HK-2 (cell line): ENCODE measurements around the gene ALDOA.
A peak's percentile ranks its signal among the peaks of the same experiment; 100 is the strongest.
"Not testable (repeated sequence)": the region's sequence is repeated elsewhere in the genome, so short reads cannot be mapped to it uniquely, and the experiment has no call there.

Source experiments
- DNase-seq: peaks from one replicate; pipeline ENCODE4 v3.0.0-alpha.2; 2018; ENCODE audit not compliant: unreplicated experiment

ALDOA gene

DNA sequence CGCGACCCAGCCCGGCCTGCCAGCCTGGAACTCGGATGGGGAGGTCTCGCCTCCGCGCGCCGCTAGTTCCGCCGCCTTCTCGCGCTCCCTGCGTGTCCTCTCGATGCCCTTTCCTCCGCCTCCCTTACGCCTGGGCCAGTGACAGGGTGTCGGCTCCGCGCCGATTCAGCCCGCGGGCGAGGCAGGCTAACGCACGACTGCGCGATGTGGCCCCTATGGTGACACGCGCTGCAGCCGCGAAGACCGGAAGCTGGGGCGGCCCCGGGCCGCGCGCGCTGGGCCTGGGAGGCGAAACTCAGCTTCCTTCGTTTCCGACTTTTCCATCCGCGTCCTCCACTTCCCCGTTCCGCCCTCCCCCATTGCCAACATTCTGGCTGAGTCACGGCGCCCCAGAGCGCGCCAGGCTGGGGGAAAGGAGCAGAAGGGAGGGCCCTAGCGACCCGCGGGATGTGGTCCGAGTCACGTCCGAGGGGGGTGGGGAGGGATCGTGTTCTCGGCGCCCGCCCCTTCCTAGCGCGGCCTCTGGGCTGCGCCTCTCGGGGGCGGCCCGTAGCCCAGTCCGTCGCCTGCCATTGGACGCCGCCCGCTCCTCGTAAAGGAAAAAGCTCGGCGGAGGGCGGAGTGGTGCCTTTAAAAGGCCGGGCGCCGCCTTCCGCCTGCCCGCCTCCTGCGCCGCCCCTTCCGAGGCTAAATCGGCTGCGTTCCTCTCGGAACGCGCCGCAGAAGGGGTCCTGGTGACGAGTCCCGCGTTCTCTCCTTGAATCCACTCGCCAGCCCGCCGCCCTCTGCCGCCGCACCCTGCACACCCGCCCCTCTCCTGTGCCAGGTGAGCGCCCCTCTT lies at the start of gene ALDOA:
Gene ALDOA, plus strand, starts transcription at position 659 of the 841 bp plus-strand sequence. CDS start 1,138 bp downstream, outside the sequence.
- DNase-seq = peak; percentile 97

GRCh38 chr16:30016555-30017276 lies 48.8 kb upstream of the ALDOA start:
- no peak for DNase-seq

GRCh38 chr16:30017277-30017656 lies 48.3 kb upstream of the ALDOA start:
- no peak for DNase-seq

DNA sequence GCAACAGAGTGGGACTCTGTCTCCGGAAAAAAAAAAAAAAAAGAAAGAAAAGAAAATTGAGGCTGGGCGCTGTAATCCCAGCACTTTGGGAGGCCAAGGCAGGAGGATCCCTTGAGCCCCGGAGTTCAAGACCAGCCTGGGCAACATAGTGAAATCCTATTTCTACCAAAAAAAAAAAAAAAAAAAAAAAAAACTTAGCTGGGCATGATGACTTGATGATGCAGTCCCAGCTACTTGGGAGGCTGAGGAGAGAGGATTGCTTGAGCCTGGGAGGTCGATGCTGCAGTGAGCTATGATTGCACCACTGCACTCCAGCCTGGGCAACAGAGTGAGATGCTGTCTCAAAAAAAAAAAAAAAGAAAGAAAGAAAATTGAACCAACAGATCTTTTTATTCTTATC lies 47.6 kb upstream of the ALDOA start:
- DNase-seq = not testable (repeated sequence)

DNA sequence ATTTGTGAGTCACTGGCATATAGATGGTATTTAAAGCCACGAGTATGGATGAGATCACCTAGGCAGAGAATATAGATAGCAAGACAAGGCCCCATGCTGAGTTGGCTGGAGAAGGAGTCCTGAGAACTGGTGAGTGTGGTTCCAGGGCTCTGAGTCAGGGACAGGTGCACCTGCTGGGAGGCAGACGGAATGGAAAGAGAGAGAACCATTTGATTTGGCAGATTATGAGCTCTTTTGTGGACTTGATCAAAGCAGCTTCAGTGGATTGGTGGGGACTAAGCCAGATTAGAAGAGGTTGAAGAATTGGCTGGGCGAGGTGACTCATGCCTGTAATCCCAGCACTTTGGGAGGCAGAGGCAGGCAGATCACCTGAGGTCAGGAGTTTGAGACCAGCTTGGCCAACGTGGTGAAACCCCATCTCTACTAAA lies 46.8 kb upstream of the ALDOA start:
- DNase-seq = no peak

- no peak for DNase-seq
Observed at GRCh38 chr16:30022887-30023286, 42.7 kb upstream of the ALDOA start, which contains the start of gene C16orf92. C16orf92 (plus strand) TSS chr16:30023198; CDS start chr16:30023341, 143 bp downstream.

- no peak for DNase-seq
Observed at GRCh38 chr16:30023586-30023985, 42.0 kb upstream of the ALDOA start.

GRCh38 chr16:30024451-30024850 lies 41.1 kb upstream of the ALDOA start:
- DNase-seq = no peak

DNA sequence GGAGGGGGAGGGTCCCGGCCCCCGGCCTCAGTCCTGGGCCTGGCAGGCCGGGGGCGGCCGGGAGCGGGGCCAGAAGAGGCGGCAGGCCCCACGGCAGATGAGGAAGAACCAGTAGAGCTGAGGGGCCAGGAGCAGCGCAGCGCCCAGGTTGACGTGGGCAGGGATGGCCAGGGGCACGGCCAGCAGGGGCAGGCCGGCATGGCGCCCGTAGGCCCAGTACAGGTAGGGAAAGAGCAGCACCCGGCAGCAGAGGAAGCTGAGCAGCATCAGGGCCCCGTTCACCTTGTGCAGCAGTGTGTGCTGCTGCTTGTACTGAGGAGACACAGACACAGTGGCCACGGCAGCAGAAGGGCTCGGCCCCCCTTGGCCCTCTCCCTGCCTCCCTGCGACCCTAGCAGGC lies 40.4 kb upstream of the ALDOA start:
- DNase-seq = no peak

DNA sequence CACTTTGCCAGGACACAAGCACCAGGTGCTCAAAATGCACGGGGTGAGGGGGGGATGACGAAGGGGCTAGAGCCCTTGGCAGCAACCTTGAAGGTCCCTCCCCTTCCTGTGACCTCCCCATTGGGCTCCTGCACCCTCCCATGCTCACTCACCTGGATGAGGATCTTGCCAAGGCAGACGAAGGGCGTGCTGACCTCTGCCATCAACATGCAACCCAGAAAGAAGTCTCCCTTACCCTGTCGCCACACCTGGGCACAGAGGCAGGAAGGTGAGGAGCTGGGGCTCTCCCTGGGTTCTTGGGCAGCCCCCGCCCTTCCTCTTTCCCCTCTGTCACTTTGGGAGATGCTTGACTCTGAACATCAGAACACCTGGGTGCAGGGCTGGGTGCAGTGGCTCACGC lies 40.0 kb upstream of the ALDOA start:
- DNase-seq = no peak

DNA sequence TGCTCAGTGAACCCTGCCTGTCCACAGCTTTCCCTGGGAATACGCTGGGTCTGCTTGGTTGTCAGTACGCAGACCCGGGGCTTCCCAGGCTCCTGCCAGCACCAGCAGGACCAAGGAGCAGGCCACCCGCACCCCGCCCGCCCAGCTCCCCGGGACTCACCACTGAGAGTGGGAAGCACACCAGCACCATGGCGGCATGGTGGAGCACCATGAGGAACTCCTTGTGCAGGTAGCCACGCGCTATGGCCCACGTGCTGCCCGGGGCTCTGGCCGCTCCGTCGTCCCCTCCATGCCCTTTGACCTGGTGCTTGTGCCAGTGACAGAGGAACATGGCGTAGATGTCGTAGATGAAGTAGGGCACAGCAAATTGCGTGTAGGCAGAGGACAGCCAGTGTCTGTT lies 39.1 kb upstream of the ALDOA start:
- no peak for DNase-seq

- DNase-seq = no peak
Observed at GRCh38 chr16:30027588-30028437, 37.7 kb upstream of the ALDOA start.

DNA sequence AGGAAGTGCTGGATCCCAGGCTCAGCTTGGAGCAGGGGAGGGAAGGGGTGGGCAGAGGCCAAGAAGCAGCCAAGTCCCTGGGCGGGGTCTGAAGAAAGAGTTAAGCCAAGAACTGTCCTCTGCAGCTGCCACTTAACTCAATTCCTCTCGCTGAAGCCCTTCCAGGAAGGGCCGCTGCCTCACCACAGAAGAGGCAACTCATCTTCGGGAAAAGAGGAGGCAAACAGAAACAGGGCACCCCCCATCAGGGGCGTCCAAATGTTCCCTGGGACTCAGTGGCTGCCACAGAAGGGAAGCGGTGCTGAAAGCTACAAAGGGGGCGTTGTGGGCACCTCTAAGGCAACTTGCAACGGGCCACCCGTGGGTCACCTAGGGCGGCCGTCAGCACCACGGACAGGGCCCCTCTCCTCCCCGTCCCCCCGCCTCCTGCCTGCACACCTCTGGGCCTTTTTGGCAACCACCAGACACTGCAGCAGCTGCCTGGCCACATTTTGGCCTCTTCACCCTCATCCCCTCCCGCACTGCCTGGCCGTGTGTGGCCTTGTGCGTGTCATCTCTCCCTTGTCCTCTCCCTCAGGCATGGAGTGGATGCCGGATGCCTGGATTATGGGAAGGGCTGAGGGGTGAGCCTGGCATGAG lies 37.0 kb upstream of the ALDOA start:
- no peak for DNase-seq

DNA sequence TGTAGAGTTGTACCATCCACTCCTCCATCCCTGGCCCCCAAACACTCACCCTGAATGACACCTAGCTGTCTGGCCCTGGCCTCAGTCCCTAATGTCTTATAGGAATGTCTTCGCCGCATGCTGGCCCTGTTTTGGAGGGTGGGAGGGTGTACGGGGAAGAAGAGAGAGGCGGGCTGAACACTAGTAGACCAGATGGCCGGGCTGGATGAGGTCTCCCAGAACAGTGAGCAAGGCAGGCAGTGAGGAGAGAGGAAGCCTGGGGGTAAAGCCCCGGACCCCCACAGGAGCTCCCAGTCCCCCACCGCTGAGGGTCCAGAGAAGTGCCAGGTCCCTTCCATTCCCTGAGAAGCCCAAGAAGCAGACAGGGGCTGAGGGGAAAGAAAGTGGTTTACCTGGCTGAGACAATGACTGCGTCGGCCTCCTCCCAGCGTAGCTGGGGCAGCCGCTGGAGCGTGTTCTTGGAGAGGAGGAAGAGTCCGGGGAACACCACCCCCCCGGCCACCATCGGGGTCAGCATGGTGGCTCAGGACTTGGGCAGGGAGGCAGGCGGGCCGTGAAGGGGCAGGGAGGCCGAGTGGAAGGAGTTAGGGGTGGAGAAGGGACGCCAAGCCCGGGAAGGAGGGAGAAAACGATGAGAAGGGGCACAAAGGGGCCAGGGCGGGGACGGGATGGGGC lies 35.4 kb upstream of the ALDOA start:
- no peak for DNase-seq

GRCh38 chr16:30030841-30031413 lies 34.6 kb upstream of the ALDOA start, which contains the start of gene TLCD3B:
TLCD3B (minus strand) TSS chr16:30031271; CDS start chr16:30030527, 744 bp downstream.
- no peak for DNase-seq

- no peak for DNase-seq
Observed at GRCh38 chr16:30031477-30031918, 34.1 kb upstream of the ALDOA start.

- DNase-seq = peak; percentile 63
Observed at GRCh38 chr16:30032083-30032819, 33.3 kb upstream of the ALDOA start.

- DNase-seq = no peak
Observed at GRCh38 chr16:30033270-30033669, 32.3 kb upstream of the ALDOA start.

- DNase-seq = no peak
Observed at GRCh38 chr16:30040221-30040620, 25.3 kb upstream of the ALDOA start.

DNA sequence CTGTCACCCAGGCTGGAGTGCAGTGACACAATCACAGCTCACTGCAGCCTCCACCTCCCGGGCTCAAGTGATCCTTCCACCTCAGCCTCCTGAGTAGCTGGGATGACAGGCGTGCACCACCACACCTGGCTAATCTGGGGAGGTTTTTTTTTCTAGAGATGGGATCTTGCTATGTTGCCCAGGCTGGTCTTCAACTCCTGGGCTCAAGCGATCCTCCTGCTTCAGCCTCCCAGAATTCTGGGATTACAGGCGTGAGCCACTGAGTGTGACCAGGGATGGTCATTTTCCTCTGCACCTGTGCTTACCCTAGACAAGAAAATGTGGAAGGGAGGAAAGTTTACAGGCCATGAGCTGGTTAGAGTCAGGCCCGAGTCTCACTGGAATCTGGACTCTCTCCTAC lies 24.9 kb upstream of the ALDOA start:
- not testable (repeated sequence) for DNase-seq
